Caco-2 (cell line): ENCODE results near the gene DLGAP4. TPM values are rescaled to one million over a fixed set of nuclear protein-coding genes. Genes with fewer than 3 reads are reported as not detected.

ENCODE experiments used
- BruUV-seq: library from RNA; stranded (reverse); fragments of 400-500 nt; replicated peaks from 2 replicates; lab custom pipeline; 2021; lab: Mats Ljungman, UMichigan
- CTCF ChIA-PET: fragments of 300-600 bp; sonication (Branson Sonifier 250); formaldehyde crosslinking; loops from one replicate; lab custom pipeline; 2022; ENCODE audit warnings: antibody characterized with exemption; lab: Charles Lee
- POLR2A ChIA-PET: fragments of 300-600 bp; sonication (Branson Sonifier 250); formaldehyde crosslinking; loops from one replicate; lab custom pipeline; 2022; ENCODE audit warnings: antibody characterized with exemption; lab: Charles Lee
- DNase-seq, 2 experiments: peaks; one replicate each; pipeline versions ENCODE4 v3.0.0 to v3.0.0-alpha.2; 2020 to 2022
- H3K27me3 ChIP-seq: replicated peaks from 2 replicates; pipeline ENCODE4 v1.6.0; 2011; ENCODE audit warnings: low read length; ENCODE audit not compliant: control insufficient read depth, insufficient read depth
- H3K36me3 ChIP-seq: 2 replicates; pipeline ENCODE4 v1.5.1; 2011; ENCODE audit warnings: low read length; ENCODE audit not compliant: control insufficient read depth, insufficient read depth
- H3K4me1 ChIP-seq: fragments of 250-450 bp; sonication (Bioruptor Pico); 2 replicates; pipeline ENCODE4 v1.5.1; 2020; ENCODE audit warnings: mild to moderate bottlenecking
- H3K4me3 ChIP-seq: 2 replicates; pipeline ENCODE4 v1.5.1; 2011; ENCODE audit warnings: low read depth, mild to moderate bottlenecking, control low read depth, low read length
- H3K9me3 ChIP-seq: fragments of 250-450 bp; sonication (Bioruptor Pico); 2 replicates; pipeline ENCODE4 v1.5.1; 2020; ENCODE audit warnings: mild to moderate bottlenecking, moderate library complexity
- H3K27ac Mint-ChIP-seq: one replicate; pipeline ENCODE4 v1.8.0; 2022; ENCODE audit warnings: mixed read lengths; ENCODE audit not compliant: unreplicated experiment
- H3K27me3 Mint-ChIP-seq: one replicate; pipeline ENCODE4 v1.8.0; 2022; ENCODE audit warnings: mixed read lengths; ENCODE audit not compliant: insufficient read depth, unreplicated experiment
- H3K36me3 Mint-ChIP-seq: one replicate; pipeline ENCODE4 v1.8.0; 2022; ENCODE audit warnings: mild to moderate bottlenecking, mixed read lengths; ENCODE audit not compliant: insufficient read depth, unreplicated experiment
- H3K4me1 Mint-ChIP-seq: one replicate; pipeline ENCODE4 v1.8.0; 2022; ENCODE audit warnings: low read depth, mixed read lengths; ENCODE audit not compliant: unreplicated experiment
- H3K4me3 Mint-ChIP-seq: one replicate; pipeline ENCODE4 v1.8.0; 2022; ENCODE audit warnings: mild to moderate bottlenecking, moderate library complexity, mixed read lengths; ENCODE audit not compliant: unreplicated experiment
- H3K9me3 Mint-ChIP-seq: one replicate; pipeline ENCODE4 v1.8.0; 2022; ENCODE audit warnings: mixed read lengths; ENCODE audit not compliant: unreplicated experiment
- CTCF ChIP-seq, 2 experiments: fragments of 200-600 bp in 1 of 2; IDR thresholded peaks; 1 replicate in 1 of 2; 2 replicates in 1 of 2; pipeline versions ENCODE4 v1.5.1 to v1.8.0; 2011 to 2022; ENCODE audit warnings: antibody characterized with exemption in 1 of 2, control low read depth in 1 of 2, inconsistent platforms in 1 of 2, low read depth in 1 of 2, low read length in 1 of 2, mild to moderate bottlenecking in 1 of 2, moderate library complexity in 1 of 2; ENCODE audit not compliant: insufficient read depth in 1 of 2, severe bottlenecking in 1 of 2, unreplicated experiment in 1 of 2
- intact Hi-C: fragments of 100-400 bp; cut with micrococcal nuclease; formaldehyde crosslinking; loops from one replicate; pipeline ENCODE4 v1.10.0; 2022; ENCODE audit not compliant: unreplicated experiment
- total RNA-seq: library from RNA; stranded (reverse); gene quantifications from 2 replicates; pipeline ENCODE4 v1.2.3, GENCODE V29; 2022

The DLGAP4 gene
- total RNA-seq, 1 experiment from 2014 or later = 122 TPM

GRCh38 chr20:36390269-36390668 lies 84.1 kb downstream of the DLGAP4 start:
- POLR2A ChIA-PET = interaction anchor here (0.5 kb wide), 1 partner anchor 183 kb away, joined by 6 read pairs; the partner anchor contains the start of gene TGIF2
- Mint-ChIP-seq H3K4me1 (no peaks in the 10 kb centered on the region), H3K4me3 (no peak overlapping the region), H3K9me3 (no peaks in the 10 kb centered on the region), H3K27me3 (peaks cover 27% of the 10 kb centered on the region), H3K36me3 (no peaks in the 10 kb centered on the region), H3K27ac (no peak overlapping the region)
- TF ChIP-seq CTCF (IDR thresholded peaks at IDR 0.05; ENCODE audit: insufficient read depth in 1 of 2, low read depth in 1 of 2, low read length in 1 of 2, severe bottlenecking in 1 of 2, unreplicated experiment in 1 of 2) = no peak
- no peaks in the 10 kb centered on the region for H3K4me1 ChIP-seq
- BruUV-seq = no TSS peak
- no peaks in the 10 kb centered on the region for H3K9me3 ChIP-seq
- H3K27me3 ChIP-seq = peaks cover 3% of the 10 kb centered on the region; the same call in 1 of the 2 replicates
- H3K4me3 ChIP-seq = no peak overlapping the region
- intact Hi-C loops = no loop called here
- H3K36me3 ChIP-seq = no peaks in the 10 kb centered on the region
- CTCF ChIA-PET = interaction anchor here (1.5 kb wide), 1 partner anchor 49 kb away, joined by 6 read pairs; no protein-coding TSS in a partner anchor
- DNase-seq = no peak

DNA sequence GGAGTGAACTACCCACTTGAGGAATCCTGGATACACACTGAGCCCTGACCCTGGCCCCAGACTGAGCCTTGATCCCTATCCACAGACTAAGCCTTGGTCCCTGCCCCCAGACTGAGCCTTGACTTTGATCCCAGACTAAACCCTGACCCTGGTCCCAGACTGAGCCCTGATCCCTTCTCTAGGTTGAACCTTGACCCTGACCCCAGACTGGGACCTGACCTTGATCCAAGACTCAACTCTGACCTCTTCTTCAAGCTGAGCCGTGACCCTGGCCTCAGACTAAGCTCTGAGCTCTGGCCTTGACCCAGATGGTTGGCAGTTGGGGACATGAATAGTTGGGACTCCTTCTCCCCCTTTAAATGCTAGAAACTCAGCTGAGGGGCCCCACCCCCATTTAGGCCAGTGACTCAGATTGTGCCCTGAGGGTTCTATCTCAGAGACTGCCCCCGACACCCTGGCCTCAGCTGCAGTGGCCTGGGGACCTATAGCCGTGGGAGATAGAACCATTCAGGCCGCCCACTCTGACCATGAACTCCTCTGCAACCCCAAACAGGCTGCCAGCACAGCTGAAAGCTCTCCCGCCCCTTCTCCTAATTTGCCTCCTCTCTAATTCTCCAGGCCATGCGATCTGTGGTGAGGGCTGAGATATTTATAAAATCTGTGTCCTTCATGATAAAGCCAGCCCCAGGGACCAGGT lies 84.7 kb downstream of the DLGAP4 start:
- no peaks in the 10 kb centered on the region for H3K4me1 Mint-ChIP-seq
- intact Hi-C loops = no loop called here
- H3K27ac Mint-ChIP-seq = no peak overlapping the region
- POLR2A ChIA-PET = interaction anchor here (0.5 to 0.6 kb wide), 2 partner anchors 9 to 182 kb away, joined by 6 to 9 read pairs; partner anchors contain the start of gene TGIF2
- H3K36me3 Mint-ChIP-seq = no peaks in the 10 kb centered on the region
- Histone ChIP-seq H3K27me3 (0 out of 2 replicates have a peak, but pooled peaks cover 3% of the 10 kb centered on the region), H3K4me1 (no peaks in the 10 kb centered on the region), H3K36me3 (no peaks in the 10 kb centered on the region), H3K4me3 (no peak overlapping the region), H3K9me3 (no peaks in the 10 kb centered on the region)
- DNase-seq = no peak
- CTCF ChIA-PET = interaction anchor here (0.8 to 1.5 kb wide), 2 partner anchors 9 to 49 kb away, joined by 4 to 6 read pairs; no protein-coding TSS in a partner anchor
- no peak for TF ChIP-seq CTCF (IDR thresholded peaks at IDR 0.05; ENCODE audit: insufficient read depth in 1 of 2, low read depth in 1 of 2, low read length in 1 of 2, severe bottlenecking in 1 of 2, unreplicated experiment in 1 of 2)
- no peak overlapping the region for H3K4me3 Mint-ChIP-seq
- BruUV-seq = no TSS peak
- H3K27me3 Mint-ChIP-seq = peaks cover 26% of the 10 kb centered on the region
- peaks cover 1% of the 10 kb centered on the region for H3K9me3 Mint-ChIP-seq

DNA sequence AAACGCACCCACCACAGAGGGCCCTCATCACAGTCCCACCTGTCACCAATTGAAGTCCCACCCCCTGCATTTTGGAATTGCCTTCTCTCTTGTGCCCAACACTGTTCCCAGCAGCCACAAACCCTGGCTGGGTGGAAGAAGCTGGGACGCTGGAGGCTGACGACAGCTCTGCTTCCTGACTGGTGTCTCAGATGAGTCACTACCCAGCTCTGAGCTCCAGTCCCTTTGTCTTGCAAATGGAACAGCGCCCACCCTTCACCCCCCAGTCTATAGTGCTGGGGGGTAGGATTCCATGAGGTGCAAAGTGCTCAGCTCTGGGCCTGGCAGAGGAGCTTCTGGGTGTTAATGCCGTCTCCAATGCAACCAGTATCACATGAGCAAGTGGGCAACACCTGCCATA lies 85.3 kb downstream of the DLGAP4 start:
- H3K4me3 Mint-ChIP-seq = no peak overlapping the region
- H3K27ac Mint-ChIP-seq = no peak overlapping the region

More for the DNA sequence above, 85.3 kb downstream of the DLGAP4 start:
- H3K4me3 ChIP-seq = no peak overlapping the region
- intact Hi-C loops = no loop called here
- DNase-seq = no peak
- H3K4me1 ChIP-seq = no peaks in the 10 kb centered on the region
- BruUV-seq = no TSS peak
- H3K36me3 ChIP-seq = no peaks in the 10 kb centered on the region
- no peaks in the 10 kb centered on the region for H3K9me3 ChIP-seq
- Mint-ChIP-seq H3K9me3 (peaks cover 7% of the 10 kb centered on the region), H3K4me1 (no peaks in the 10 kb centered on the region), H3K36me3 (no peaks in the 10 kb centered on the region), H3K27me3 (peaks cover 22% of the 10 kb centered on the region)
- H3K27me3 ChIP-seq = 0 out of 2 replicates have a peak, but pooled peaks cover 3% of the 10 kb centered on the region
- ChIA-PET CTCF (interaction anchor here (0.8 to 1.5 kb wide), 2 partner anchors 8 to 48 kb away, joined by 4 to 6 read pairs; no protein-coding TSS in a partner anchor), POLR2A (no interaction called here)
- no peak for TF ChIP-seq CTCF (IDR thresholded peaks at IDR 0.05; ENCODE audit: insufficient read depth in 1 of 2, low read depth in 1 of 2, low read length in 1 of 2, severe bottlenecking in 1 of 2, unreplicated experiment in 1 of 2)
